Endothelial cell of umbilical vein (primary cell): ENCODE data around the gene DCAF12. TPM values are rescaled to one million over a fixed set of nuclear protein-coding genes. Genes with fewer than 3 reads are reported as not detected.

ENCODE experiments used
- BruUV-seq: library from RNA; stranded (reverse); fragments of 400-500 nt; replicated peaks from 2 replicates; lab custom pipeline; 2021; lab: Mats Ljungman, UMichigan
- CTCF ChIA-PET: fragments of 300-600, 350-600 bp; sonication (Branson Sonifier 250); formaldehyde crosslinking; loops from one replicate; lab custom pipeline; 2021; ENCODE audit warnings: antibody characterized with exemption, inconsistent platforms; lab: Charles Lee
- POLR2A ChIA-PET: fragments of 300-600, 350-600 bp; sonication (Branson Sonifier 250); formaldehyde crosslinking; loops from one replicate; lab custom pipeline; 2021; ENCODE audit warnings: antibody characterized with exemption, inconsistent platforms; lab: Charles Lee
- DNase-seq: peaks from one replicate; pipeline ENCODE4 v3.0.0-alpha.2; 2011; ENCODE audit warnings: low read depth, low spot score
- FAIRE-seq: peaks from 2 replicates; lab custom pipeline; 2011; peaks lifted over from hg19 to GRCh38; lab: Jason Lieb, UNC
- H2AFZ ChIP-seq: 2 replicates; pipeline ENCODE4 v1.6.0; 2012; ENCODE audit warnings: low read depth, low read length, control low read depth, inconsistent platforms
- H3K27ac ChIP-seq: 2 replicates; pipeline ENCODE4 v1.5.1; 2011; ENCODE audit warnings: low read depth, mild to moderate bottlenecking, control low read depth, low read length, moderate library complexity; ENCODE audit not compliant: insufficient read depth
- H3K27me3 ChIP-seq, 2 experiments: 2 replicates each; pipeline versions ENCODE4 v1.6.0 to v1.6.1; 2011; ENCODE audit warnings: low read length in 2 of 2, mixed read lengths in 1 of 2; ENCODE audit not compliant: control insufficient read depth in 2 of 2, insufficient read depth in 2 of 2
- H3K36me3 ChIP-seq, 2 experiments: 2 replicates in 1 of 2; 3 replicates in 1 of 2; pipeline ENCODE4 v1.5.1; 2011; ENCODE audit warnings: low read length in 2 of 2, mild to moderate bottlenecking in 1 of 2, moderate library complexity in 1 of 2; ENCODE audit not compliant: control insufficient read depth in 2 of 2, insufficient read depth in 2 of 2; ENCODE audit errors: extremely low read depth in 1 of 2
- H3K4me1 ChIP-seq: 3 replicates; pipeline ENCODE4 v1.5.1; 2011; ENCODE audit warnings: mild to moderate bottlenecking, low read length; ENCODE audit not compliant: control insufficient read depth, insufficient read depth; ENCODE audit errors: extremely low read depth
- H3K4me2 ChIP-seq: 2 replicates; pipeline ENCODE4 v1.6.1; 2011; ENCODE audit warnings: low read length, control low read depth, mixed read lengths; ENCODE audit not compliant: insufficient read depth
- H3K4me3 ChIP-seq, 3 experiments: fragments of 200-600 bp in 1 of 3; sonication (generic), shearing (Covaris generic) in 1 of 3; replicated peaks in 1 of 3; 2 replicates each; pipeline ENCODE4 v1.5.1; 2011 to 2016; ENCODE audit warnings: control low read depth in 3 of 3, low read length in 3 of 3, mild to moderate bottlenecking in 2 of 3, inconsistent platforms in 1 of 3, low read depth in 1 of 3, moderate library complexity in 1 of 3; ENCODE audit not compliant: insufficient read depth in 1 of 3
- H3K79me2 ChIP-seq: 2 replicates; pipeline ENCODE4 v1.6.0; 2012; ENCODE audit warnings: low read length, inconsistent platforms; ENCODE audit not compliant: control insufficient read depth, insufficient read depth
- H3K9ac ChIP-seq: replicated peaks from 2 replicates; pipeline ENCODE3; 2011; ENCODE audit warnings: low read length, control low read depth; ENCODE audit not compliant: insufficient read depth; ENCODE audit errors: extremely low read depth
- H3K9me1 ChIP-seq: replicated peaks from 3 replicates; pipeline ENCODE4 v1.6.0; 2011; ENCODE audit warnings: mild to moderate bottlenecking, low read length; ENCODE audit not compliant: control insufficient read depth, insufficient read depth; ENCODE audit errors: extremely low read depth
- H3K9me3 ChIP-seq: replicated peaks from 2 replicates; pipeline ENCODE4 v1.5.1; 2012; ENCODE audit warnings: low read length, inconsistent platforms; ENCODE audit not compliant: control insufficient read depth, insufficient read depth
- H4K20me1 ChIP-seq: replicated peaks from 2 replicates; pipeline ENCODE3; 2011; ENCODE audit warnings: mild to moderate bottlenecking, low read length; ENCODE audit not compliant: control insufficient read depth, insufficient read depth; ENCODE audit errors: extremely low read depth
- CTCF ChIP-seq, 2 donors: IDR thresholded peaks; 1 replicate in 1 of 2; 2 replicates in 1 of 2; pipeline ENCODE4 v1.5.1; 2011; ENCODE audit warnings: low read length in 2 of 2, mild to moderate bottlenecking in 2 of 2, moderate library complexity in 2 of 2, control low read depth in 1 of 2, inconsistent platforms in 1 of 2, low read depth in 1 of 2; ENCODE audit not compliant: insufficient read depth in 1 of 2; ENCODE audit errors: extremely low read depth in 1 of 2
- EZH2 ChIP-seq: IDR thresholded peaks from 2 replicates; pipeline ENCODE4 v1.6.1; 2012; ENCODE audit warnings: borderline replicate concordance, low read depth, mild to moderate bottlenecking, moderate library complexity, low read length, inconsistent platforms; ENCODE audit not compliant: severe bottlenecking
- FOS ChIP-seq: IDR thresholded peaks from 2 replicates; pipeline ENCODE4 v1.6.1; 2011; ENCODE audit warnings: mild to moderate bottlenecking, low read length, moderate library complexity, borderline replicate concordance; ENCODE audit not compliant: insufficient read depth
- GATA2 ChIP-seq: IDR thresholded peaks from 2 replicates; pipeline ENCODE4 v1.7.0; 2011; ENCODE audit warnings: low read depth, mild to moderate bottlenecking, moderate library complexity, mixed read lengths, low read length; ENCODE audit not compliant: insufficient read length, insufficient read depth
- JUN ChIP-seq: IDR thresholded peaks from 2 replicates; pipeline ENCODE4 v1.6.1; 2011; ENCODE audit warnings: borderline replicate concordance, low read depth; ENCODE audit not compliant: insufficient read length, insufficient read depth
- MYC ChIP-seq: IDR thresholded peaks from one replicate; pipeline ENCODE4 v1.6.1; 2011; ENCODE audit warnings: mild to moderate bottlenecking, low read depth, low read length
- POLR2A ChIP-seq: IDR thresholded peaks from 2 replicates; pipeline ENCODE4 v1.6.1; 2012; ENCODE audit warnings: low read depth, mild to moderate bottlenecking, control low read depth, low read length
- POLR2AphosphoS5 ChIP-seq: IDR thresholded peaks from 2 replicates; pipeline ENCODE4 v1.6.1; 2012; ENCODE audit warnings: low read depth, mild to moderate bottlenecking, control low read depth, low read length, moderate library complexity; ENCODE audit not compliant: insufficient read depth
- dilution Hi-C: fragments of 300-500 bp; cut with MboI; formaldehyde crosslinking; loops from one replicate; pipeline ENCODE4 v1.15.0; 2019; ENCODE audit warnings: low sequenced_read_pairs; ENCODE audit not compliant: extremely low pct_ligation_motif_present
- intact Hi-C: fragments of 100-400 bp; cut with micrococcal nuclease; formaldehyde crosslinking; loops from one replicate; pipeline ENCODE4 v1.10.0; 2022
- polyA plus RNA-seq, 4 experiments: library from polyadenylated mRNA; depleted of rRNA in 3 of 4; stranded (reverse) in 3 of 4; unstranded in 1 of 4; fragments of >200 nt; gene quantifications; 2 replicates each; pipeline versions ENCODE4 v1.2.1 to v1.2.3, GENCODE V29; 2011 to 2012; ENCODE audit warnings: missing spikeins in 1 of 4
- small RNA-seq: library from RNA; depleted of rRNA; stranded (forward); fragments of <200 nt; gene quantifications from one replicate; pipeline ENCODE3, GENCODE V24; 2012; ENCODE audit warnings: low replicate concordance, low read depth; ENCODE audit not compliant: insufficient read depth, insufficient read length
- total RNA-seq: library from RNA; stranded (reverse); gene quantifications from 2 replicates; pipeline ENCODE4 v1.2.3, GENCODE V29; 2021
- TF ChIP-seq, protein P1 (sequence below): IDR thresholded peaks from 2 replicates; pipeline ENCODE4 v1.6.1; 2011; ENCODE audit not compliant: insufficient read depth, insufficient read length

The DCAF12 gene
- total and polyA plus RNA-seq, 2 donors (not counting 3 experiments of a cell fraction or from before 2014, with no cell fraction given), result 26.2 to 28.4 TPM

DNA sequence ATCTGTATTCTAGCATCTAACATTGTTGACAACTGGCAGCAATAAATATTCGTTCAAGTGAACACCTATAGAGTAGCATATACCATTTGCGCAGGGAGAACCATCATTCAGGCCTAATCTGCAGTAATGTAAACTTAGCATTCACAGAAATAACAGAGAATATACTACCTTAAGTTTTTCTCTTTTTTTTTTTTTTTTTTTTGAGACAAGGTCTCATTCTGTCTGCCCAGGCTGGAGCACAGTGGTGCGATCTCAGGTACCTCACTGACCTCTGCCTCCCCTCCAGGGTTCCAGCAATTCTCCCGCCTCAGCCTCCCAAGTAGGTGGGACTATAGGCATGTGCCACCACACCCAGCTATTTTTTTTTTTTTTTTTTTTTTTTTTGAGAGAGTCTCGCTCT, 89.9 kb downstream of the DCAF12 start:
- intact Hi-C loops (no loop called here), dilution Hi-C loops (no loop called here)

More for the DNA sequence above, 89.9 kb downstream of the DCAF12 start:
- Histone ChIP-seq H2AFZ (no peak overlapping the region), H4K20me1 (no peaks in the 10 kb centered on the region), H3K27me3 (no peaks in the 10 kb centered on the region), H3K4me2 (no peak overlapping the region), H3K4me1 (no peaks in the 10 kb centered on the region), H3K9ac (no peak overlapping the region), H3K79me2 (peaks cover 79% of the 10 kb centered on the region), H3K9me1 (no peaks in the 10 kb centered on the region), H3K36me3 (no peaks in the 10 kb centered on the region), H3K4me3 (no peak overlapping the region), H3K9me3 (no peaks in the 10 kb centered on the region), H3K27ac (no peak overlapping the region)
- DNase-seq (no peak), FAIRE-seq (no peak)
- no peak for TF ChIP-seq CTCF (IDR thresholded peaks at IDR 0.05; ENCODE audit: extremely low read depth in 1 of 2, insufficient read depth in 1 of 2, low read depth in 1 of 2, low read length in 2 of 2)
- TF ChIP-seq, protein P1, sequence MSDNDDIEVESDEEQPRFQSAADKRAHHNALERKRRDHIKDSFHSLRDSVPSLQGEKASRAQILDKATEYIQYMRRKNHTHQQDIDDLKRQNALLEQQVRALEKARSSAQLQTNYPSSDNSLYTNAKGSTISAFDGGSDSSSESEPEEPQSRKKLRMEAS, result no peak
- no peak for TF ChIP-seq FOS
- TF ChIP-seq JUN, result no peak
- TF ChIP-seq EZH2, result no peak
- no peak for TF ChIP-seq GATA2
- TF ChIP-seq POLR2AphosphoS5, result no peak
- TF ChIP-seq MYC, result no peak
- TF ChIP-seq POLR2A, result no peak
- CTCF ChIA-PET, result interaction anchor here (1.3 kb wide), 1 partner anchor 38 kb away, joined by 4 read pairs; no protein-coding TSS in a partner anchor
- POLR2A ChIA-PET, result no interaction called here
- BruUV-seq, result no TSS peak

Small RNAs within 50 kb of the gene (small RNA-seq; reads per million reads assigned to genes)
- gene RN7SKP114, result not detected

Other genes with a start within 250 kb of the DCAF12 start
- gene UBAP2, start 77.8 kb downstream of the DCAF12 start, total RNA-seq, result 54.1 and 55.8 TPM in 2 replicates
- gene UBAP2, start 77.8 kb downstream of the DCAF12 start, polyA plus RNA-seq, result 43.2 and 43.3 TPM in 2 replicates
- gene UBAP1, start 52.3 kb upstream of the DCAF12 start, total RNA-seq, result 38.0 and 38.8 TPM in 2 replicates
- gene UBAP1, start 52.3 kb upstream of the DCAF12 start, polyA plus RNA-seq, result 38.8 and 41.5 TPM in 2 replicates
- gene KIF24, start 202.6 kb upstream of the DCAF12 start, total RNA-seq, result 4.5 and 4.8 TPM in 2 replicates
- 2.1 and 2.2 TPM in 2 replicates for gene KIF24, start 202.6 kb upstream of the DCAF12 start, polyA plus RNA-seq
- 25.1 and 25.2 TPM in 2 replicates for gene NUDT2, start 202.9 kb upstream of the DCAF12 start, total RNA-seq
- 38.1 and 45.2 TPM in 2 replicates for gene NUDT2, start 202.9 kb upstream of the DCAF12 start, polyA plus RNA-seq